GM06990 (cell line): ENCODE data around the gene SRRM1.

Experiments
- DNase-seq: peaks from one replicate; pipeline ENCODE4 v3.0.0-alpha.2; 2011; ENCODE audit not compliant: insufficient read length; ENCODE audit errors: extremely low read depth
- H3K27me3 ChIP-seq: replicated peaks from 2 replicates; pipeline ENCODE4 v1.6.0; 2011; ENCODE audit warnings: low read length; ENCODE audit not compliant: control insufficient read depth, insufficient read depth
- H3K36me3 ChIP-seq: 2 replicates; pipeline ENCODE4 v1.5.1; 2011; ENCODE audit warnings: low read length; ENCODE audit not compliant: control insufficient read depth, insufficient read depth
- H3K4me3 ChIP-seq: replicated peaks from 2 replicates; pipeline ENCODE4 v1.5.1; 2011; ENCODE audit warnings: low read depth, mild to moderate bottlenecking, control low read depth, low read length
- CTCF ChIP-seq: IDR thresholded peaks from 2 replicates; pipeline ENCODE4 v1.5.1; 2011; ENCODE audit warnings: low read length, control low read depth, mild to moderate bottlenecking, inconsistent platforms; ENCODE audit not compliant: insufficient read depth, poor library complexity, severe bottlenecking

SRRM1 gene

GRCh38 chr1:24639094-24639493 lies 4.0 kb upstream of the SRRM1 start:
- H3K27me3 ChIP-seq = no peaks in the 10 kb centered on the region
- H3K36me3 ChIP-seq = no peaks in the 10 kb centered on the region
- TF ChIP-seq CTCF = no peak
- no peak overlapping the region for H3K4me3 ChIP-seq
- DNase-seq = no peak

DNA sequence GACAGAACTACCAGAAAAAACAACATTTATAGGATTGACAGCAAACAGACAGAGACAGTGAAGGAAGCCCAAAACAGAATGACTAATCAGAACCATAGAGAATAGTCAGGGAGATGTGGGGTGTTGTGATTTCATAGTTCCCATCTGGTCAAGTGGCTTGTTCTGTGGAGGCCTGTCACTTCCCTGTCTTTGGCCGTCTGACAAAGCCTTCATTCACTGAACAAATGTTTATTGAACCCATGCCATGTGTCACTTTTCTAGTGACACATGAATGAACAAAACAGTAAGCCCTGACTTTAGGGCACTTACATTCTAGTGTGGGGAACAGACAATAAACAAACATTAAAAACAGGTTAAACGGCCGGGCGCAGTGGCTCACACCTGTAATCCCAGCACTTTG lies 3.2 kb upstream of the SRRM1 start:
- Histone ChIP-seq H3K4me3 (no peak overlapping the region), H3K27me3 (no peaks in the 10 kb centered on the region), H3K36me3 (no peaks in the 10 kb centered on the region)
- DNase-seq = no peak
- no peak for TF ChIP-seq CTCF

- H3K27me3 ChIP-seq = no peaks in the 10 kb centered on the region
- no peak for TF ChIP-seq CTCF
- H3K36me3 ChIP-seq = no peaks in the 10 kb centered on the region
- no peak overlapping the region for H3K4me3 ChIP-seq
- no peak for DNase-seq
Measured at GRCh38 chr1:24640288-24640687, 2.8 kb upstream of the SRRM1 start.

GRCh38 chr1:24641646-24642151 lies 1.4 kb upstream of the SRRM1 start:
- peak; percentile 45 for DNase-seq
- Histone ChIP-seq H3K4me3 (peak overlapping the region; percentile 55), H3K27me3 (no peaks in the 10 kb centered on the region), H3K36me3 (no peaks in the 10 kb centered on the region)
- no peak for TF ChIP-seq CTCF

DNA sequence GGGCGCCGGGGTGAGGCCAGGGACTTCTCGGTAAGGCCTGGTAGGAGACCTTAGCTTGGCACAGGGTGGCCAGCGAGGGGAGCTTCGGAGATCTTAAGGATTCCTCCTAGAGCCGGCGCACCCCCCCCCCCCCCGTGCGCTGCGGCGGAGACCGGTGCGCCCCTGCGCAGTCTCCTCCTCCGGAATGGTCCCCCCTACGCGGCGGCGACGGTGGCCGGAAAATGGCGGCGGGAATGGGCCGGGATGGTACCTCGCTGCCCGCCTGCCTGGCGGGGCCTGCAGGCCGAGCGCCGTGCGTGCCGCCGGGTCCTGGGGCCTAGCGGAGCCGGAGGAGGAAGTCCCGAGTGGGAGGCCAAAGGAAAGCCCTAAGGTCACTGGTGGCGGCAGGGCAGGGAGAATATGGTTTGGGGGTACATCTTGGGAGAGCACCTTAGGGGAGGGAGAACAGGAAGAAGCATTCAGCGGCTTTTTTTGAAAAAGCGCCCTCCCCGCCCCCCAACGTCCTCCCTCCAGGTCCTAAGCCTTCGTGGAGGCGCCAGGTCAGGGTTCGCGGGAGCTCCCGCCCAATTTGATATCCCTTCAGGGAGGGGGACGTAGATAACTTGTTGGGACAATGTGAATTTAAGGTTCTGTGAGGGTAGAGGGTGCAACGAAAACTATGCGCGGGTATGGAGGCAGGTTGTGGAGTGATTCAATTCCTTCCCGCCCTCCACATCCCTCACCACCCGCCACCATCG lies 429 bp downstream of the SRRM1 start:
- DNase-seq = no peak
- Histone ChIP-seq H3K36me3 (peaks cover 2% of the 10 kb centered on the region; the same call in 1 of the 2 replicates), H3K4me3 (peak overlapping the region; percentile 95), H3K27me3 (no peaks in the 10 kb centered on the region)
- no peak for TF ChIP-seq CTCF

- TF ChIP-seq CTCF = no peak
- no peak for DNase-seq
- H3K27me3 ChIP-seq = no peaks in the 10 kb centered on the region
- H3K4me3 ChIP-seq = peak overlapping the region; percentile 95
- peaks cover 6% of the 10 kb centered on the region for H3K36me3 ChIP-seq
Measured at GRCh38 chr1:24644100-24644384, 940 bp downstream of the SRRM1 start.
